ENCODE measurements around the gene NEU2. TPM values are rescaled to one million over a fixed set of nuclear protein-coding genes. Genes with fewer than 3 reads are reported as not detected.

The NEU2 gene
- total and polyA plus RNA-seq, 2 of the 13 experiments (the other 11 are each of a cell fraction or from before 2014, with no cell fraction given), result not detected

GRCh38 chr2:233061591-233062450 is 29.3 kb downstream of the NEU2 start (continued):
- TF ChIP-seq ZBTB14 (CRISPR knock-in tag; IDR thresholded peaks at IDR 0.05) (no peak), RBM22 (optimal IDR thresholded peaks at IDR 0.05; ENCODE audit: low read length) (peak; percentile 21), TEAD2 (CRISPR knock-in tag; IDR thresholded peaks at IDR 0.05) (no peak), HHEX (CRISPR knock-in tag; IDR thresholded peaks at IDR 0.05) (no peak), GMEB1 (CRISPR knock-in tag; IDR thresholded peaks at IDR 0.05; ENCODE audit: borderline replicate concordance) (peak; percentile 52; the same call in 1 of the 2 replicates), ZBTB34 (CRISPR knock-in tag; IDR thresholded peaks at IDR 0.05) (peak; percentile 85; the same call in 1 of the 2 replicates), CBX5 (CRISPR knock-in tag; IDR thresholded peaks at IDR 0.05; ENCODE audit: borderline replicate concordance) (peak; percentile 80; the same call in 1 of the 2 replicates), SMARCE1 (IDR thresholded peaks at IDR 0.05; ENCODE audit: borderline replicate concordance) (no peak), TOPORS (CRISPR knock-in tag; IDR thresholded peaks at IDR 0.05) (peak; percentile 69; the same call in 1 of the 2 replicates), ZNF329 (CRISPR knock-in tag; IDR thresholded peaks at IDR 0.05; ENCODE audit: low read depth) (peak; percentile 56), ZNF3 (CRISPR knock-in tag; IDR thresholded peaks at IDR 0.05) (peak; percentile 100), ZMYM2 (CRISPR knock-in tag; IDR thresholded peaks at IDR 0.05) (peak; percentile 99), ZNF83 (CRISPR knock-in tag; IDR thresholded peaks at IDR 0.05; ENCODE audit: borderline replicate concordance) (no peak; the same call in 1 of the 2 replicates), AFF4 (CRISPR knock-in tag; IDR thresholded peaks at IDR 0.05) (no peak), NR2C2 (CRISPR knock-in tag; IDR thresholded peaks at IDR 0.05; ENCODE audit: borderline replicate concordance) (peak; percentile 67; the same call in 1 of the 2 replicates), POGZ (CRISPR knock-in tag; IDR thresholded peaks at IDR 0.05) (peak; percentile 84), ZNF879 (CRISPR knock-in tag; IDR thresholded peaks at IDR 0.05) (no peak), NRL (CRISPR knock-in tag; IDR thresholded peaks at IDR 0.05; ENCODE audit: borderline replicate concordance) (peak; percentile 41), ZNF883 (CRISPR knock-in tag; IDR thresholded peaks at IDR 0.05; ENCODE audit: not compliant biosample characterization) (peak; percentile 92), PAX8 (CRISPR knock-in tag; IDR thresholded peaks at IDR 0.05; ENCODE audit: borderline replicate concordance) (0 out of 2 replicates have a peak, but pooled peaks have one; percentile 76), ZNF577 (CRISPR knock-in tag; IDR thresholded peaks at IDR 0.05; ENCODE audit: borderline replicate concordance, low read depth) (no peak)

All from HepG2 (cell line).